ELF-1 (cell line): Measurements from ENCODE around the gene ESYT2.

Experiments used
- DNase-seq: peaks from one replicate; pipeline ENCODE4 v3.0.0-alpha.2; 2016; ENCODE audit warnings: low read depth, low spot score

ESYT2 gene

GRCh38 chr7:158744070-158744469 is 85.2 kb downstream of the ESYT2 start:
- no peak for DNase-seq

GRCh38 chr7:158743219-158743618 is 86.1 kb downstream of the ESYT2 start:
- peak; percentile 55 for DNase-seq

- no peak for DNase-seq
Observed at GRCh38 chr7:158742065-158742821, 87.1 kb downstream of the ESYT2 start.

DNA sequence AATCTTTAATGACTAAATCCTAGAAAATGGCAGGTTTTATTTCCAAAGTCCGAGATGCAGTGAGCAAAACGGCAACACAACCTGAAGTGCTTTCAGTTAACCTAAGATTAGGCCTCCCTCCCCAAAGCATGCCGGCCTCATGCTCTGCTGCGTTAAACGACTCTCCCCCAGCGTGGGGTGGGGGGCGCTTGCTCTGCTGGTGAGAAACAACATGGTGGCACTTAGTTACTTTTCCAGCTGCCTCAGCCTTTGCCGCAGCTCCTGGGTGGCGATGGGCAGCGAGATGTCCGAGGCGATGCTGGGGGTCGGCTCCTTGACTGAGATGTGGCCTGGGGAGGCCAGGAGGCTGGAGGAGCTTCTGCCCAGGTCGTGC is 88.0 kb downstream of the ESYT2 start:
- DNase-seq: no peak

GRCh38 chr7:158740657-158741293 is 88.5 kb downstream of the ESYT2 start:
- DNase-seq: no peak

DNA sequence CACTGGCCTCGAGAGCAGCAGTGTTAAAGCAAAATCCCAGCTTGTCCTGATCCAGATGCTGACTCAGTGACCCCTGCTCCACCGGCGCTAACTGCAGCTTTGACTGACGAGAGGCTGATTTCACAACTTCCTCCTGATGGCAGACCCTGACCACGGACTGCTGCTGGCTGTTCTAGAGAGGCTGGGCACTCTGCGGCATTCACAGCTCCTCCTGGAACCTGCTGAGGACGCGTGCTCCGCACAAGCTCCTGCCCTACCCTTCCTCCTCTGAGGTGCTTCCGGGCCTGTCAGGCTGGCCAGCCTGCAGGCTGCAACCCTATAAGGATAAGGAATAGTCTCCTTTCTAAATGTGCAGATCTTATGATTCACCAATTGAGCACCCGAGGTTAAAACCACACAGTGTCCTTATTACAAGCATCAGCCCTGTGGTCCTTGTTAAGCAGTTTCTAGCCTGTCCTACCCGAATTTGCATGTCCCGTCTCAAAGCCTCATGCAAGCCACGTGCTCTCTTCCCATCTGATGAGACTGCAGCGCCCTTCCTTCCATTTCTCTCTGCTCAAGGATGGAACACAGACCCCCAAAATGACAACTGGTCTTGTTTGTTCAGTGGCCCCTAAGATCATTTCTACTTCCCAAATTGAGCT is 89.2 kb downstream of the ESYT2 start:
- no peak for DNase-seq

- DNase-seq: no peak
Observed at GRCh38 chr7:158738841-158739240, 90.5 kb downstream of the ESYT2 start.

DNA sequence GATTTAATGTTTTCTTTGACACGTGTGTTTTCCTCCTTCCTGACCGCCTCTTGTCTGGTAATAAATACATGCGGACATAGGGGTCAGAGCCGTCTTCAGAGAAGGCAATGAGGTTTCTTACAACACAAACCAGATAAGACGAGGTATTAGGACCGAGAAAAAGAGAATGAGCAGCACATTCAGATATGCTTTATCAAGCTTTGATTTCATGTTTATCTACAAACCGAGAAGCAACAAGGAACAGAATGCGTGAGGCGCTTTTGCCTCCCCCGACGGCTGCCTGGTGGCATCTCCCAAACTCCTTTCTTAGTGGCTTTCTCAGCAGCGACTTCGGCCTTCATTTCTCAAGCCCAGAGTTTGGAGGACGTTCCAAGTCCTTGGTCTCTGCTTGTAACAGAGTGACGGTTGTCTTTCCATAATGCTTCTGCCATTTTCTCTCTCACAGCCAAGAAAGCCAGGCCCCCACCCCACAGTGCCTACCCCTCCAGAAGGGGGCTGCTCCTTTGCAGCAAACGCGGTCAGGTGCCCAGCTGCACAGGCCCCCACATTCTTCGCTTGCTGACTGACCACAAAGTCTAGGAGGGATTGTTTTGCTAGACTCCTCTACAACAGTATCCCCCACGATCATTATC is 92.1 kb downstream of the ESYT2 start:
- no peak for DNase-seq

- DNase-seq: no peak
Observed at GRCh38 chr7:158735935-158736334, 93.4 kb downstream of the ESYT2 start.

- DNase-seq: no peak
Observed at GRCh38 chr7:158734861-158735260, 94.4 kb downstream of the ESYT2 start.

GRCh38 chr7:158733775-158734494 is 95.4 kb downstream of the ESYT2 start:
- DNase-seq: no peak

DNA sequence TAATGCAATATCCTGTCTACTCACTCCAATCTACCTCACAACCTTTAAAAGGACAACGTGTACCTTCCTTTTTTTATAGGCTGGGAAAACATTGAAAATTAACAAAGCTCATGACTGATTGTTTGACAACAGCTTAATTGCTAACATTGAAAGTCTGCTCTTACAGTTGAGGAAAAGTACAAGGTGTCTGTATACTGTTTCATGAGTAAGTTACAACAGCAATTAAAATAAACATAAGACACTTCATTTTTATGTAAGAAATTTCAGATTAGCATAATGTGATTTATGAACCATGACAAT is 96.1 kb downstream of the ESYT2 start:
- no peak for DNase-seq

DNA sequence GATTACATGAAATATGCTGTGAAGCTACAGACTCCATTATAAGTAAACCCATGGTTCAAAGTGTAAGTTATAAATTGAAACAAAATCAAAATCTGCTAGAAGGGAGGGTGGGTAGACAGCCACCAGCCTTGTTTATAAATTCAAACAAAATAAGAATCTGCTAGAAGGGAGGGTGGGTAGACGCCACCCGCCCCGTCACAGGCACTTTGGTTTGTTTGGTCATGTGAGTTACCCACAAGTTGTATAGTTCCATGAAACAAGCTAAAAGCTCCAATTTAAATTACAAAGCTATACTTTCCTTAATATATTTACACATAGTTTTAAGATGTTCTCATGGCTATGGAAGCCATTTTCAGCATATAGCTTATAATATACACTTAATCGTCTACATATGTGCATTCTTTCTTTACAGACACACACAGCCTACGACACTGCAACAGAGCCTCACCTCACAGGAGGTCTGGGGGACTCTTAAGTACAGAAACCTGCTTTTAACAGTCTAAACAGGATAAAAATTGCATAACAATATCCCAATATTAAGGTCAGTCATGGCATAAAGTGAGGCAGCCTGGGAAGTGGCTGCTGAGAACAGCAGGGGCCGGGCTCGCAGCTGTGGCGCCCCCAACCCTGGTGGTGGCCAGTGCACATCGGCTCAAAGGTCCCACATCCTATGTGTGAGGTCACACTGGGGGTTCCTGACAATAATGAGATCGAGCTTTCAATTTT is 96.7 kb downstream of the ESYT2 start:
- DNase-seq: no peak

DNA sequence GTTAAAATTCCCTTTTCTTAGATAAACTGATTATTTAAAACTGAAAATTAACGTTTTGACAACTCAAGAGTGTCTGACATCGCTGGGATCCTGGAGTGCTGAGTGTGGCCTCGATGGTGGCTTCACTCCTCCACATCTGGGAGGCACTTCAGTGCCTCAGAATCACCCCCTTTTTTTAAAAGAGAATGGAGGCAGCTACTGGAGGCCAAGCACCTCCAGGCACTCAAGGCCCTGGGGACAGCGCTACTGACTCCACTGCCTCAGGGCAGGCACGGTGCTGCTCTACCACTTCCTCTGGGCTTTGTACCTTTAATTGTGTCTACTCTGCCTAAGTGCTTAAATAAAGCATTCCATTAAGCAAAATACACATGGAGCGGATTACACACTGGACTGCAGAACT is 97.5 kb downstream of the ESYT2 start:
- DNase-seq: no peak

GRCh38 chr7:158730383-158731346 is 98.6 kb downstream of the ESYT2 start:
- DNase-seq: no peak

DNA sequence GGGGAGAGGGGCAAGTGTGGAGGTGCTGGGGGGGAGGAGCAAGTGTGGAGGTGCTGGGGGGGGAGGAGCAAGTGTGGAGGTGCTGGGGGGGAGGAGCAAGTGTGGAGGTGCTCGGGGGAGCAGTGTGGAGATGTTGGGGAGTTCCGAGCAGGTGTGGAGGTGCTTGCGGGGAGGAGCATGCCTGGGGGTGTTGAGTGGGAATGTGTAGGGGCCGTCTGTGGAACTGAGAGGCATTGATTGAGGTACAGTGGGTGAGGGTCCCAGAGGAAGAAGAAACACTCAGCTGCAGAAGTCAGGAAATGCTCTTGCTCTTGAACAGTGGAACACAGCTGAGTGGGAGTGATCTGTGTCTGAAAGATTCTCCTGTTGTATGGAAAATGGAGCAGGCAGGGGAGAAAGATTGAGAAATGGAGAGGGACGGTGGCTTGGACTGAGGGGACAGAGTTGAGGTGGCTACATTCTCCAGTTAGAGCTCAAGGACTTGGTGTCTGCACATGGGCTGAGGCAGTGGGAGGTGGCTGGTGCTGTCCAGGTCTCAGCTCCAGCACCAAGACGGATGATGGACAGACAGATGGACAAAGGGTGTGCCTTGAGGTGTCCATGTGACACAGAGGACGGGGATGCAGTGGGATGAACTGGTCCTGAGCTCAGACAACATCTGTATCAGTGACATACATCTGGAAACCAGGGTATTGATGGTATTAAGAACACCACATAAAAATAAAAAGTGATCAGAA is 99.5 kb downstream of the ESYT2 start:
- no peak for DNase-seq

- DNase-seq: no peak
Observed at GRCh38 chr7:158728911-158729645, 100.2 kb downstream of the ESYT2 start.

GRCh38 chr7:158727690-158728089 is 101.6 kb downstream of the ESYT2 start:
- DNase-seq: no peak

DNA sequence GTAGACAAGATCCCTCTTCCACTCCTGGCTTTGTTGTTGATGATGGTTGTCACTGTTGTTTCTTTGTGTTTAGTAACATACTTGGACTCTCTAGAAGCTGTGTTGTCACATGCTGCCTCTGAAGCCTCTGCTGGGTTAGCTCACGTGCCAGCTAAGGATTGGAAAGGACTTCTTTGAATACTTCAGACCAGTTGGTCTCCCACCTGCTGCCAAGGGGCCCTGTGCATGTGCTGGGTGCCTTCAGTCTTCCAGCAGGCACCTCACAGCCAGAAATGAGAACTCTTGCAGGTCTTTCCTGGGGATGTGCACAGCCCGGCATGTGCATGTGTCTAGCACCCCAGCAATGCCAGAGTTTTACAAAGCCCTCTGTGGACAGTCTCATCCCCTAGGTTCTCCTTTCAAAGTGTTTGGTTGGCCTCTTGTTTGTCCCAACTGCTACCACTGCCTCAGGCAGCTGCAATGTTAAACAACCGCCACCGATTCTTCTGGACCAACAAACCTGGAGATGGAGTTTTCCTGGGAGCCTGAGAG is 103.0 kb downstream of the ESYT2 start:
- no peak for DNase-seq
